H9 (cell line): ENCODE measurements around the gene SS18. TPM values are rescaled to one million over a fixed set of nuclear protein-coding genes. Genes with fewer than 3 reads are reported as not detected.

Experiments
- DNase-seq: peaks from one replicate; pipeline ENCODE4 v3.0.0-alpha.2; 2017
- H2AFZ ChIP-seq: one replicate; pipeline ENCODE4 v1.6.1; 2013; ENCODE audit warnings: mild to moderate bottlenecking, low read length, control low read depth, moderate library complexity
- H2AK5ac ChIP-seq: 2 replicates; pipeline ENCODE4 v1.6.1; 2013; ENCODE audit warnings: low read length, control low read depth, mixed read lengths; ENCODE audit not compliant: insufficient read length
- H2BK120ac ChIP-seq: one replicate; pipeline ENCODE4 v1.6.1; 2013; ENCODE audit warnings: low read depth, mild to moderate bottlenecking, low read length, control low read depth, inconsistent platforms; ENCODE audit not compliant: poor library complexity, severe bottlenecking
- H2BK12ac ChIP-seq: 2 replicates; pipeline ENCODE4 v1.6.1; 2013; ENCODE audit warnings: low read length, control low read depth, mixed read lengths, low read depth; ENCODE audit not compliant: insufficient read length
- H2BK15ac ChIP-seq: 2 replicates; pipeline ENCODE4 v1.6.1; 2013; ENCODE audit warnings: low read depth, low read length, control low read depth
- H2BK20ac ChIP-seq: one replicate; pipeline ENCODE4 v1.6.1; 2013; ENCODE audit warnings: low read depth, mild to moderate bottlenecking, low read length, control low read depth, inconsistent platforms; ENCODE audit not compliant: poor library complexity, severe bottlenecking
- H2BK5ac ChIP-seq: 2 replicates; pipeline ENCODE4 v1.6.1; 2013; ENCODE audit warnings: low read length, control low read depth, mixed read lengths; ENCODE audit not compliant: insufficient read length
- H3K14ac ChIP-seq: 2 replicates; pipeline ENCODE4 v1.6.1; 2013; ENCODE audit warnings: low read length, control low read depth; ENCODE audit not compliant: insufficient read depth
- H3K18ac ChIP-seq: 2 replicates; pipeline ENCODE4 v1.6.1; 2013; ENCODE audit warnings: low read depth, mild to moderate bottlenecking, mixed read lengths, low read length, control low read depth; ENCODE audit not compliant: insufficient read length
- H3K23ac ChIP-seq: 2 replicates; pipeline ENCODE4 v1.6.1; 2013; ENCODE audit warnings: low read length, control low read depth, mixed read lengths, low read depth; ENCODE audit not compliant: insufficient read length
- H3K23me2 ChIP-seq: 2 replicates; pipeline ENCODE4 v1.6.1; 2013; ENCODE audit warnings: low read depth, mild to moderate bottlenecking, mixed read lengths, low read length, control low read depth; ENCODE audit not compliant: insufficient read length, poor library complexity, severe bottlenecking
- H3K27ac ChIP-seq: 2 replicates; pipeline ENCODE4 v1.5.1; 2013; ENCODE audit warnings: low read length, control low read depth, mixed read lengths, low read depth; ENCODE audit not compliant: insufficient read length
- H3K27me3 ChIP-seq: 2 replicates; pipeline ENCODE4 v1.6.1; 2013; ENCODE audit warnings: low read length, control low read depth, inconsistent platforms; ENCODE audit not compliant: insufficient read depth
- H3K4ac ChIP-seq: 2 replicates; pipeline ENCODE4 v1.6.1; 2013; ENCODE audit warnings: low read depth, mild to moderate bottlenecking, control low read depth, inconsistent platforms, low read length, moderate library complexity
- H3K4me1 ChIP-seq: 2 replicates; pipeline ENCODE4 v1.6.1; 2013; ENCODE audit warnings: low read length, control low read depth, inconsistent platforms; ENCODE audit not compliant: insufficient read depth
- H3K4me2 ChIP-seq: 2 replicates; pipeline ENCODE4 v1.6.1; 2013; ENCODE audit warnings: low read length, control low read depth, mixed read lengths; ENCODE audit not compliant: insufficient read length, insufficient read depth
- H3K56ac ChIP-seq: 2 replicates; pipeline ENCODE4 v1.6.1; 2013; ENCODE audit warnings: low read depth, mild to moderate bottlenecking, mixed read lengths, low read length, control low read depth; ENCODE audit not compliant: insufficient read length
- H3K79me1 ChIP-seq: 2 replicates; pipeline ENCODE4 v1.6.1; 2013; ENCODE audit warnings: low read depth, mild to moderate bottlenecking, moderate library complexity, low read length, control low read depth, inconsistent platforms; ENCODE audit not compliant: insufficient read depth, poor library complexity, severe bottlenecking
- H3K79me2 ChIP-seq: 2 replicates; pipeline ENCODE4 v1.6.1; 2013; ENCODE audit warnings: low read length, control low read depth, inconsistent platforms; ENCODE audit not compliant: insufficient read depth
- H3K9ac ChIP-seq: 2 replicates; pipeline ENCODE4 v1.6.1; 2013; ENCODE audit warnings: low read length, control low read depth, mixed read lengths; ENCODE audit not compliant: insufficient read length; ENCODE audit errors: extremely low read depth
- H3K9me3 ChIP-seq: one replicate; pipeline ENCODE4 v1.6.1; 2013; ENCODE audit warnings: low read depth, low read length, inconsistent platforms; ENCODE audit not compliant: control insufficient read depth
- H3T11ph ChIP-seq: one replicate; pipeline ENCODE4 v1.6.1; 2013; ENCODE audit warnings: mild to moderate bottlenecking, low read length, control low read depth, inconsistent platforms
- H4K20me1 ChIP-seq: one replicate; pipeline ENCODE4 v1.6.1; 2013; ENCODE audit not compliant: control insufficient read depth, insufficient read length, insufficient read depth
- H4K5ac ChIP-seq: 2 replicates; pipeline ENCODE4 v1.6.1; 2013; ENCODE audit warnings: low read depth, mild to moderate bottlenecking, mixed read lengths, low read length, control low read depth; ENCODE audit not compliant: insufficient read length
- H4K8ac ChIP-seq: replicated peaks from 2 replicates; pipeline ENCODE4 v1.6.1; 2013; ENCODE audit warnings: low read length, control low read depth, mixed read lengths, low read depth; ENCODE audit not compliant: insufficient read length
- H4K91ac ChIP-seq: 2 replicates; pipeline ENCODE4 v1.6.1; 2013; ENCODE audit warnings: low read depth, mild to moderate bottlenecking, moderate library complexity, mixed read lengths, low read length, control low read depth; ENCODE audit not compliant: insufficient read length
- H3K27ac Mint-ChIP-seq, 3 experiments: 2 replicates in 2 of 3; 3 replicates in 1 of 3; pipeline ENCODE4 v1.8.0; 2020 to 2021; ENCODE audit warnings: mixed read lengths in 3 of 3, mild to moderate bottlenecking in 1 of 3, moderate library complexity in 1 of 3
- H3K27me3 Mint-ChIP-seq: 2 replicates; pipeline ENCODE4 v1.8.0; 2021; ENCODE audit warnings: low read depth, mild to moderate bottlenecking, moderate library complexity, mixed read lengths
- H3K36me3 Mint-ChIP-seq, 3 experiments: 2 replicates in 2 of 3; 3 replicates in 1 of 3; pipeline ENCODE4 v1.8.0; 2020 to 2021; ENCODE audit warnings: low read depth in 3 of 3, mixed read lengths in 3 of 3; ENCODE audit not compliant: insufficient read depth in 1 of 3
- H3K4me1 Mint-ChIP-seq, 2 experiments: 2 replicates each; pipeline ENCODE4 v1.8.0; 2020; ENCODE audit warnings: mixed read lengths in 2 of 2
- H3K4me3 Mint-ChIP-seq, 2 experiments: 2 replicates in 1 of 2; 3 replicates in 1 of 2; pipeline ENCODE4 v1.8.0; 2020 to 2021; ENCODE audit warnings: mild to moderate bottlenecking in 2 of 2, mixed read lengths in 2 of 2, moderate library complexity in 1 of 2
- H3K9me3 Mint-ChIP-seq, 2 experiments: 2 replicates in 1 of 2; 3 replicates in 1 of 2; pipeline ENCODE4 v1.8.0; 2020; ENCODE audit warnings: mild to moderate bottlenecking in 2 of 2, mixed read lengths in 2 of 2, moderate library complexity in 1 of 2
- total RNA-seq: library from RNA; stranded (reverse); gene quantifications from 2 replicates; pipeline ENCODE4 v1.2.1, GENCODE V29; 2021
- TF ChIP-seq, protein P1 (sequence below): fragments of 200-600 bp; sonication (generic); conservative IDR thresholded peaks from 3 replicates; pipeline ENCODE4 v1.8.0; 2021; ENCODE audit warnings: antibody characterized with exemption, mild to moderate bottlenecking

The SS18 gene
- total RNA-seq, 1 experiment from 2014 or later = 87.9 TPM

GRCh38 chr18:26046419-26047077 is 43.9 kb downstream of the SS18 start:
- H4K5ac ChIP-seq = no peak overlapping the region
- H3K23me2 ChIP-seq = no peaks in the 10 kb centered on the region
- no peaks in the 10 kb centered on the region for H4K20me1 ChIP-seq
- H2BK20ac ChIP-seq = no peak overlapping the region
- H3T11ph ChIP-seq = no peak overlapping the region
- no peaks in the 10 kb centered on the region for H3K79me1 ChIP-seq
- DNase-seq = no peak
- H2BK12ac ChIP-seq = no peak overlapping the region
- H3K27ac ChIP-seq = no peak overlapping the region
- H2BK5ac ChIP-seq = no peak overlapping the region
- H3K23ac ChIP-seq = no peak overlapping the region
- H3K9me3 ChIP-seq = no peaks in the 10 kb centered on the region
- H2BK120ac ChIP-seq = no peak overlapping the region
- H3K4ac ChIP-seq = no peak overlapping the region
- no peak overlapping the region for H3K9ac ChIP-seq
- H3K4me3 Mint-ChIP-seq = no peak overlapping the region
- no peak overlapping the region for H3K56ac ChIP-seq
- H3K27ac Mint-ChIP-seq = no peak overlapping the region
- H4K8ac ChIP-seq = no peak overlapping the region
- H2AK5ac ChIP-seq = no peak overlapping the region
- peaks cover 24 to 27% (median 26%) of the 10 kb centered on the region in 3 experiments for H3K36me3 Mint-ChIP-seq
- H3K4me1 Mint-ChIP-seq = no peaks in the 10 kb centered on the region
- H3K27me3 Mint-ChIP-seq = no peaks in the 10 kb centered on the region
- no peak overlapping the region for H3K4me2 ChIP-seq
- TF ChIP-seq, protein P1, sequence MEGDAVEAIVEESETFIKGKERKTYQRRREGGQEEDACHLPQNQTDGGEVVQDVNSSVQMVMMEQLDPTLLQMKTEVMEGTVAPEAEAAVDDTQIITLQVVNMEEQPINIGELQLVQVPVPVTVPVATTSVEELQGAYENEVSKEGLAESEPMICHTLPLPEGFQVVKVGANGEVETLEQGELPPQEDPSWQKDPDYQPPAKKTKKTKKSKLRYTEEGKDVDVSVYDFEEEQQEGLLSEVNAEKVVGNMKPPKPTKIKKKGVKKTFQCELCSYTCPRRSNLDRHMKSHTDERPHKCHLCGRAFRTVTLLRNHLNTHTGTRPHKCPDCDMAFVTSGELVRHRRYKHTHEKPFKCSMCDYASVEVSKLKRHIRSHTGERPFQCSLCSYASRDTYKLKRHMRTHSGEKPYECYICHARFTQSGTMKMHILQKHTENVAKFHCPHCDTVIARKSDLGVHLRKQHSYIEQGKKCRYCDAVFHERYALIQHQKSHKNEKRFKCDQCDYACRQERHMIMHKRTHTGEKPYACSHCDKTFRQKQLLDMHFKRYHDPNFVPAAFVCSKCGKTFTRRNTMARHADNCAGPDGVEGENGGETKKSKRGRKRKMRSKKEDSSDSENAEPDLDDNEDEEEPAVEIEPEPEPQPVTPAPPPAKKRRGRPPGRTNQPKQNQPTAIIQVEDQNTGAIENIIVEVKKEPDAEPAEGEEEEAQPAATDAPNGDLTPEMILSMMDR = no peak
- no peak overlapping the region for H4K91ac ChIP-seq
- no peak overlapping the region for H2BK15ac ChIP-seq
- no peak overlapping the region for H3K14ac ChIP-seq
- H3K18ac ChIP-seq = no peak overlapping the region
- H3K27me3 ChIP-seq = no peaks in the 10 kb centered on the region
- H3K9me3 Mint-ChIP-seq = peaks cover 4 to 7% of the 10 kb centered on the region in 2 experiments; a peak in 3 of 5 replicates
- H2AFZ ChIP-seq = no peak overlapping the region
- H3K4me1 ChIP-seq = no peaks in the 10 kb centered on the region
- H3K79me2 ChIP-seq = no peaks in the 10 kb centered on the region; the same call in 1 of the 2 replicates
